ENCODE data around the gene GRM8.
"Not testable (repeated sequence)": the region's sequence is repeated elsewhere in the genome, so short reads cannot be mapped to it uniquely, and the experiment has no call there.

Gene GRM8

GRCh38 chr7:126953461-126953860 lies 299.3 kb downstream of the GRM8 start:
- H3K27ac ChIP-seq: no peak overlapping the region
- no peak for DNase-seq (ENCODE audit: low read depth, low spot score)

DNA sequence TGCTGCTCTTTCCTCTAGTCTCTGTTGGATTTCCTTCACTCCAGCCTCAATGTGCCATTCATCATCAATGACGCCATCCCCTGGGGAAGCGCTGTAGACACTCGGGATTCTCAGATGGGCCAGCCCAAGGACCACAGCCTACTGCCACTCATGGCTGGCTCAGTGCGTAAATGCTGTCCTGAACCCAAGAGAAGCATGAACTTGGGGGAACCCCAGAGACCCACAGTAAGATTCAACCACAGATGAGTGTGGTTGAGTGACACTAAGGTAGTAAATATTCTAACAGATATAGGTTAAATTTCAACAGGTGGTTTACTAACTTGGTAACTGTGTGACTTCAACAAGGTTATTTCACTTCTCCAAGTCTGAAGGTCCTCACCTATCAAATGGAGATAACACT lies 304.1 kb downstream of the GRM8 start:
- H3K27ac ChIP-seq: no peak overlapping the region
- DNase-seq (ENCODE audit: low read depth, low spot score): no peak

DNA sequence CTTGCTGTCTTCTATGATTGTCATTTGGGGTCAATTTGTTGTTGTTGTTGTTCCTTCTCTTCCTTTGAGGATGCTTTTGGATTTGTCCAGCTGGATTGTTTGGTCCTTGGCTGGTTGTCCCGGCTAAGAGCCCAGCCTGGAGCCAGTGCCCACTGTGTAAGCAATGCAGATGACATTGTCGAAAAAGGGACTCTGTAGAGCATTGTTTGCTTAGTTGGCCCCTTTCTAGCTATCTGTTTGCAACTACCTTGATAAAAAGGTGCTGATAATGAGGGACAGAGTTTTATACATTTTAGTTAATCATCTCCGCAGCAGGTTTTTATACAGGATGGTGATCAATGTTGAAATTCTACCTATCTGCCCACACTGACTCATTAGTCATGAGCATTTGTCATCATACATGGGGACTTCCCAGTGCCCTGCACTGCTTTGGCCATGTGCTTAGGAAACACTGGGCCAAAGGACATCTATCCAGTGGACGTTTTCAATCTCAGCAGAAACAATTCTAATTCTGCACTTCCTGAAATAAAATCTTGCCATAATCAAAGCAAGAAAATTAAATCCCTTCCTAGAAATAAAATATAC lies 311.9 kb downstream of the GRM8 start:
- H3K27ac ChIP-seq: no peak overlapping the region
- DNase-seq (ENCODE audit: low read depth, low spot score): no peak

DNA sequence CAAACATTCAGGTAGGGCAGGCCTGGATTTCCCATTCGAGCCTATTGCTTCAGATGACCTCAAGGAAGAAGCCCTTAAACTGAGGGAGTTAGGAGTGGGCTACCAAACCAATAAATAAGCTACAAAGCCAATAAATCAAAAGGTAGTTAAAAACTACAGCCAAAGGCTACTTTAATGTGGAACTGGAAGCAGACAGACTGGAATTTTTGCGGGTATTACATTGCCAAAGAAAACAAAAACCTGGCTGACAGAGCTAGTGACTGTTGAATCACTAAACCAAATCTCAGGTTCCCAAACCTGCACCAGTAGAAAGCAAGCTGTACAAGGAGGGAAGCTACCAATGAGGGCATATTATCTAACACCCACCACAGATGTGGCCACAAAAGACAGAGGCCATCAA lies 315.6 kb downstream of the GRM8 start:
- DNase-seq (ENCODE audit: low read depth, low spot score): no peak
- no peak overlapping the region for H3K27ac ChIP-seq

- DNase-seq (ENCODE audit: low read depth, low spot score): no peak
- no peak overlapping the region for H3K27ac ChIP-seq
These were observed 321.2 kb downstream of the GRM8 start for GRCh38 chr7:126931581-126931980.

GRCh38 chr7:126930166-126930565 lies 322.6 kb downstream of the GRM8 start:
- no peak for DNase-seq (ENCODE audit: low read depth, low spot score)
- no peak overlapping the region for H3K27ac ChIP-seq

DNA sequence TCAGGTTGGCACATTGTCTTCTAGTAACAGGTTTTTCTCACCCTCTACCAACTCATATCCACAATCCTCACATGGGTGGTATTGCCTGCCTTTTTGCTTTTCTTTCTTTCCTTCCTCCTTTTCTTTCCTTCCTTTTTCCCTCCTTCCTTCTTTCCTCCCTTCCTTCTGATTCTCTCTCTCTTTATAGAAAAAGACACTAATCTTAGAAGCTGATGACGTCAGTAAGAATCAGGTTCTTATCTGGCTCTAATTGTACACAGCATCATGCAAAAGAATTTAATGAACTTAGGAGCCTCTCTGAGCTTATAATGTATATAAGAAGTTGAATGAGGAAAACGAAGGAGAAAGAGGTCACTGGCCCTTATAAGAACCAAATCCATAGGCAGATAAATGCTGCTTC lies 328.3 kb downstream of the GRM8 start:
- no peak for DNase-seq (ENCODE audit: low read depth, low spot score)
- H3K27ac ChIP-seq: no peak overlapping the region

GRCh38 chr7:126911627-126912026 lies 341.1 kb downstream of the GRM8 start:
- not testable (repeated sequence) for DNase-seq (ENCODE audit: low read depth, low spot score); H3K27ac ChIP-seq

- H3K27ac ChIP-seq; DNase-seq (ENCODE audit: low read depth, low spot score): not testable (repeated sequence)
These were observed 344.2 kb downstream of the GRM8 start for GRCh38 chr7:126908564-126908963.

GRCh38 chr7:126907657-126908056 lies 345.1 kb downstream of the GRM8 start:
- H3K27ac ChIP-seq; DNase-seq (ENCODE audit: low read depth, low spot score): not testable (repeated sequence)

GRCh38 chr7:126905255-126905654 lies 347.5 kb downstream of the GRM8 start:
- DNase-seq (ENCODE audit: low read depth, low spot score); H3K27ac ChIP-seq: not testable (repeated sequence)

GRCh38 chr7:126901041-126901765 lies 351.5 kb downstream of the GRM8 start:
- H3K27ac ChIP-seq; DNase-seq (ENCODE audit: low read depth, low spot score): not testable (repeated sequence)

GRCh38 chr7:126887980-126888379 lies 364.8 kb downstream of the GRM8 start:
- H3K27ac ChIP-seq; DNase-seq (ENCODE audit: low read depth, low spot score): not testable (repeated sequence)

GRCh38 chr7:126887560-126887959 lies 365.2 kb downstream of the GRM8 start:
- not testable (repeated sequence) for DNase-seq (ENCODE audit: low read depth, low spot score)

DNA sequence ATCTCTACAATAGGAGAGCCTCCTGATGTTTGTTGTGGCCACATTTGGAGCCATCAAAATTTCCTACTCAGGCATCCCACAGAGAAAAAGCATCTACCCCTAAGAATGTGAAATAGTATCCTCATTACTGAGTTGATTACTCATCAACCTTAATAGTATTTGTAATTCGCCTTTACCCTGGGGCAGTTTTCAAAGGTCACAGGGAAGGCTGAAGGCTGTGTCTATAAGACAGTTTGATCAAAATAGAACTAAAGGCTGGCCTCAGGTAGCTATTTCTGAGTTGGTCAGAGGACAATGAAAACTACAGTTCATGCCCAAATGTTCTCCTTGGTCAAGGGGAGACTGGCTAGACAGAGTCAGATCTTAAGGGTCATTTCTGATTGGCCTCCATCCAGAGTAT lies 370.0 kb downstream of the GRM8 start:
- not testable (repeated sequence) for DNase-seq (ENCODE audit: low read depth, low spot score); H3K27ac ChIP-seq

More at GRCh38 chr7:126887560-126887959, 365.2 kb downstream of the GRM8 start:
- H3K27ac ChIP-seq: not testable (repeated sequence)

- DNase-seq (ENCODE audit: low read depth, low spot score); H3K27ac ChIP-seq: not testable (repeated sequence)
These were observed 370.8 kb downstream of the GRM8 start for GRCh38 chr7:126881908-126882307.

- H3K27ac ChIP-seq: no peak overlapping the region
- no peak for DNase-seq (ENCODE audit: low read depth, low spot score)
These were observed 371.4 kb downstream of the GRM8 start for GRCh38 chr7:126881315-126881714.

DNA sequence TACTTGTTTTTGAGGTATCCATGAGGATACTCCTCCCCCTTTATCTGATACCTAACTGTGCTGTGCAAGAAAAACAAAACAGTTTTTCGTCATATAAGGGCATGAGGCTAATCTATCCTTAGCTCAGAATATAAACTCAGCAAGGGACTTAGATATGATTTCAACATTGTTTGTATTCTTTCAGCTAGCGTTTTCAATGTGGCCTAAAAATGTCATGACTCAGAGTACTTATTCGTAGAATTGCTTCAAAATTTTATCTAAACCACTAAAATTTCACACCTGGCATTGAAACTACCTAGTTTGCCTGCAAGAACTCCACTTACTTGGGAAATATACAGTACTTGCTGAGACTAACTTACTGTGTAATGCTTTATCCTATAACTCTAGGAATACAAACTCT lies 376.2 kb downstream of the GRM8 start:
- not testable (repeated sequence) for H3K27ac ChIP-seq; DNase-seq (ENCODE audit: low read depth, low spot score)

DNA sequence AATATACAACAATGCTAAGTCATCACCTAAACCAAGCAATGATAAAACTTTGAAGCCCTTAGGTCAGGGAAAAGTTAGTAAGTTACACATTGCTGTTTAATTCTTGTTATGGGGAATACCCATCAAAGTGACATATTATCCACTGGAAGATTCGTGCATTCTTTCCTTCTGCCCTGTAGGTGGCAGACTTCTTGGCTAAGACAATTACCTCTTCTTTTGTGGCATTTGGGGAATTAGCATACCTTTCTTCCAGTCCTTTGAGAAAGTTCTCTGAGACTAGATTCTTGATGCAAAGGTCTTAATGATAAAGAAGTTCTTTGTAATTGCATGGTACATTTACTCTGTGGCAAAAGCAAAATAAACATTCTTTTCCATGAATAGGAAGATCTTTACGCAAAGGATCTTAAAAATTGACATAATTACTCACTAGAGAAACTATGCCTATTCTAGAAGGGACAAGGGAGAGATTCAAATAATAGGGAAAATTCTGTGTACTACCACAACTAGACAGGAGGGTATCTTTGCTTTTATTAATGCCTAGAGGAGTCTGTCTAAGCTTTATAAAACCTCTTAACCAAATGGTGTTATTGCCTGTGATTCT lies 395.9 kb downstream of the GRM8 start:
- no peak overlapping the region for H3K27ac ChIP-seq
- DNase-seq (ENCODE audit: low read depth, low spot score): no peak

DNA sequence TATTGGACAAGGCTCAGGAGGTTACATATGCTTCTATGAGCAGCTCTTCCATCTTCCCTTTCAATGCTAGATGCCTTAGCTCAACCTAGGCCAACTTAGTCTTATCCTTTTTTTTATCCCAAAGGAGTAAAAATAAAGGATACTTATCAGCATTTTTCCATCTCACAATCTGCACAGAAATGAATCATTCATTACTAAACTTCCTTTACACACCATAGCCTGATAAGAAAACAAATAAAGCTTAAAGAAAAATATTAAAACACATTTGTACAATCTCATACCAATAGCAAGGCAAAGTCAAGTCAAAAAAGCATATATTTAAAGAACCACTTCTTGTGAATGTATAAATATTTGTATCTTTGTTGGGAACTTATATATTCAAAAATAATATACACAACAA lies 407.4 kb downstream of the GRM8 start:
- no peak for DNase-seq (ENCODE audit: low read depth, low spot score)
- H3K27ac ChIP-seq: no peak overlapping the region

GRCh38 chr7:126843883-126844282 lies 408.9 kb downstream of the GRM8 start:
- no peak overlapping the region for H3K27ac ChIP-seq
- no peak for DNase-seq (ENCODE audit: low read depth, low spot score)

GRCh38 chr7:126843336-126843735 lies 409.4 kb downstream of the GRM8 start:
- no peak overlapping the region for H3K27ac ChIP-seq
- DNase-seq (ENCODE audit: low read depth, low spot score): no peak

All from epithelial cell of prostate (primary cell).